GM15510 (cell line): ENCODE results near the gene ACTL10.

Experiments
- POLR2A ChIP-seq: IDR thresholded peaks from 3 replicates; pipeline ENCODE4 v1.6.1; 2011; ENCODE audit warnings: borderline replicate concordance; ENCODE audit not compliant: insufficient read length; ENCODE audit errors: extremely low read depth

The ACTL10 gene

GRCh38 chr20:33666293-33667244, at the start of gene ACTL10:
ACTL10 (plus strand) TSS chr20:33666943; CDS start chr20:33667498, 555 bp downstream.
- peak; percentile 82 for TF ChIP-seq POLR2A

GRCh38 chr20:33621717-33622400, 44.9 kb upstream of the ACTL10 start:
- TF ChIP-seq POLR2A, result no peak

GRCh38 chr20:33622705-33623365, 43.9 kb upstream of the ACTL10 start:
- TF ChIP-seq POLR2A, result no peak

- TF ChIP-seq POLR2A, result no peak
Observed at GRCh38 chr20:33624399-33624798, 42.3 kb upstream of the ACTL10 start.

- TF ChIP-seq POLR2A, result no peak
Observed at GRCh38 chr20:33626190-33626589, 40.6 kb upstream of the ACTL10 start.

- TF ChIP-seq POLR2A, result no peak
Observed at GRCh38 chr20:33627577-33628216, 39.0 kb upstream of the ACTL10 start.

- no peak for TF ChIP-seq POLR2A
Observed at GRCh38 chr20:33629533-33629932, 37.2 kb upstream of the ACTL10 start.

GRCh38 chr20:33629979-33630378, 36.8 kb upstream of the ACTL10 start:
- TF ChIP-seq POLR2A, result no peak

GRCh38 chr20:33630507-33630906, 36.2 kb upstream of the ACTL10 start:
- no peak for TF ChIP-seq POLR2A

- TF ChIP-seq POLR2A, result no peak
Observed at GRCh38 chr20:33635341-33635740, 31.4 kb upstream of the ACTL10 start.

- TF ChIP-seq POLR2A, result no peak
Observed at GRCh38 chr20:33636776-33637175, 30.0 kb upstream of the ACTL10 start.

- no peak for TF ChIP-seq POLR2A
Observed at GRCh38 chr20:33640287-33640686, 26.5 kb upstream of the ACTL10 start.

GRCh38 chr20:33644313-33645071, 22.3 kb upstream of the ACTL10 start:
- TF ChIP-seq POLR2A, result no peak

- no peak for TF ChIP-seq POLR2A
Observed at GRCh38 chr20:33645072-33645358, 21.7 kb upstream of the ACTL10 start.

- TF ChIP-seq POLR2A, result no peak
Observed at GRCh38 chr20:33645396-33645795, 21.3 kb upstream of the ACTL10 start.

GRCh38 chr20:33646191-33646590, 20.6 kb upstream of the ACTL10 start:
- TF ChIP-seq POLR2A, result no peak
